ENCODE results near the gene MOGAT2. TPM values are rescaled to one million over a fixed set of nuclear protein-coding genes. Genes with fewer than 3 reads are reported as not detected.

The MOGAT2 gene
- total and polyA plus RNA-seq, 2 of the 13 experiments (the other 11 are each of a cell fraction or from before 2014, with no cell fraction given), result 27.2 to 27.8 TPM

- TF ChIP-seq ZBTB40 (IDR thresholded peaks at IDR 0.05) (no peak), ZBTB40 (CRISPR knock-in tag; IDR thresholded peaks at IDR 0.05) (no peak; the same call in none of the 2 replicates), CC2D1A (CRISPR knock-in tag; IDR thresholded peaks at IDR 0.05) (0 out of 2 replicates have a peak, but pooled peaks have one; percentile 47), EHMT2 (IDR thresholded peaks at IDR 0.05; ENCODE audit: borderline replicate concordance, low read depth, low read length) (no peak), ZNF557 (CRISPR knock-in tag; IDR thresholded peaks at IDR 0.05) (0 out of 2 replicates have a peak, but pooled peaks have one; percentile 48), ZNF768 (CRISPR knock-in tag; IDR thresholded peaks at IDR 0.05) (peak; percentile 47; the same call in 1 of the 2 replicates), ZZZ3 (CRISPR knock-in tag; IDR thresholded peaks at IDR 0.05; ENCODE audit: borderline replicate concordance) (no peak), PLRG1 (conservative IDR thresholded peaks at IDR 0.05) (no peak), TGIF2 (CRISPR knock-in tag; IDR thresholded peaks at IDR 0.05) (0 out of 2 replicates have a peak, but pooled peaks have one; percentile 12), ZNF251 (CRISPR knock-in tag; IDR thresholded peaks at IDR 0.05) (no peak), TAF15 (IDR thresholded peaks at IDR 0.05; ENCODE audit: low read depth, low read length, poor library complexity, severe bottlenecking) (peak; percentile 55), ZNF205 (CRISPR knock-in tag; IDR thresholded peaks at IDR 0.05) (no peak), ZNF674 (CRISPR knock-in tag; IDR thresholded peaks at IDR 0.05; ENCODE audit: low read depth) (peak; percentile 75), NFATC3 (CRISPR knock-in tag; IDR thresholded peaks at IDR 0.05) (no peak), TBX3 (IDR thresholded peaks at IDR 0.05; ENCODE audit: borderline replicate concordance) (peak; percentile 83; the same call in 1 of the 2 replicates)
- TF ChIP-seq, protein P1, sequence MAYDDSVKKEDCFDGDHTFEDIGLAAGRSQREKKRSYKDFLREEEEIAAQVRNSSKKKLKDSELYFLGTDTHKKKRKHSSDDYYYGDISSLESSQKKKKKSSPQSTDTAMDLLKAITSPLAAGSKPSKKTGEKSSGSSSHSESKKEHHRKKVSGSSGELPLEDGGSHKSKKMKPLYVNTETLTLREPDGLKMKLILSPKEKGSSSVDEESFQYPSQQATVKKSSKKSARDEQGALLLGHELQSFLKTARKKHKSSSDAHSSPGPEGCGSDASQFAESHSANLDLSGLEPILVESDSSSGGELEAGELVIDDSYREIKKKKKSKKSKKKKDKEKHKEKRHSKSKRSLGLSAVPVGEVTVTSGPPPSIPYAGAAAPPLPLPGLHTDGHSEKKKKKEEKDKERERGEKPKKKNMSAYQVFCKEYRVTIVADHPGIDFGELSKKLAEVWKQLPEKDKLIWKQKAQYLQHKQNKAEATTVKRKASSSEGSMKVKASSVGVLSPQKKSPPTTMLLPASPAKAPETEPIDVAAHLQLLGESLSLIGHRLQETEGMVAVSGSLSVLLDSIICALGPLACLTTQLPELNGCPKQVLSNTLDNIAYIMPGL (CRISPR knock-in tag; IDR thresholded peaks at IDR 0.05; ENCODE audit: borderline replicate concordance in 1 of 2, low read depth in 1 of 2), result peak; percentile 32 to 81; a peak in 3 of 4 replicates
Measured at GRCh38 chr11:75768112-75768908, 50.7 kb downstream of the MOGAT2 start, which contains the start of gene DGAT2 (continued).
